CD4-positive, alpha-beta T cell treated with Interleukin-21 for 1 hour (primary cell): ENCODE data around the gene PARD3B.
A peak's percentile ranks its signal among the peaks of the same experiment; 100 is the strongest.

Source experiments
- DNase-seq: peaks from one replicate; pipeline ENCODE4 v3.0.0-alpha.2; 2020

Gene PARD3B

DNA sequence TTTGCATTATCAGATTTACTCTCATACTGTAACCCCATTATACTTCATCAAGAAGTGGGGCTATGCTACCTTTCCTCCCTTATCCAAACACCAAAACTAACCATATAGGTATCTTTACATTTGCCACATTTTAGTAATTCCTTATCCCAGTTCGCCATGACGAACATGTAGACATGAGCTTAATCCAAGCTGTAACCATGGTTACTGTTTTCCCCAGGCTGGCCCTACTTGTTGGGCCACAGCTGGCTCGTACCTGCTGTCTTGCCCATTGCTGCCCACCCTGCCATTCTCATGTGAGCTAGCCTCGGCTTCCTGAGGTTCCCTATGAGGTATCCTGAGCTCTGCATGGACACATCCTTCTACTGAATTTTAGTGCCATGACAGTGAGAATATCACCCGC, 117.7 kb downstream of the PARD3B start:
- no peak for DNase-seq

DNA sequence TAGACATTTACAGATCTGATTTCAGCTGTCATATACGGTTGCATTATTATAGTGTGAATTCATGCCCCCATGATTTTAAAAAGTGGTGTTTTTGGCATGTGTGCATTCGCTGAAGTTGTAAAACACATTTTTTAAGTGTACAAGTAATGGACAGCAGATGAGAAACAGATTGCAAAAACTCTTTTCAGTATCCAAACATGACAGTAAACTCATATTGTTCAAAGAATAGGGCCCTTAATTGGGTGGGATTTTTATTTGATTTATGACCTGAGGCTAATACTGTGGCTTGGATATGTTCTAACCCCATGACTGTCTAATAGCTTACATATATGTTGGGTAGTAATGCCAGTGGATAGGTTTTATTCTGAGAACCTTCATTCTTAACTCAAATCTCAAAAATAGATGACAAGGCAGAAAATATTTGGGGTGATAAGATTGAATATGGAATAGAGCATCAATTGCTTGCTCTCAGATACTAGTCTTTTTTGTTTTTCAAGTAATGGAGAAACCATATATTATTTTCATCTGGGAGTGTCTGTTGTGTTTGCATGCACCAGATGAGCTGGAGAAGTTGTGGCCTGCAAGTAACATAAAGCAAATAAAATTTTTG, 118.6 kb downstream of the PARD3B start:
- DNase-seq = no peak

DNA sequence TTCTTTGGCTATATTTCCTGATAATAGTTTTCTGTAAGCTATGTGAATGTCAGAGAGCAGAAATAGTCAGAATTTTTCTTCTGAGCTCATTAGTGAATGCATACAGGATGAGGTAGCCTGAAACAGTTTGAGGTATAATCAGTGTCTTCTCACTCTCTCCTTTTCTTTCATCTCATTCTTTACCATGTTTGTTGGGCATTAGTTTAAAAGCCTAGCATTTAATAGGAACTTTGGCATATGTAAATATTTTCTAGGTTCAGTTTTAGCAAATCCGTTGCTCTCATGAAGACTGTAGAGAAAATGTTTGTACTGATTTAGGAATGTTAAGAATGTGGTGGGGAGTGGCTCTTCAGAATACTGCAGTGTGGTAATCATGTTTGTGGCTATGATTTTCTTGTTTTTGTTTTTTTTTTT, 119.4 kb downstream of the PARD3B start:
- no peak for DNase-seq

DNA sequence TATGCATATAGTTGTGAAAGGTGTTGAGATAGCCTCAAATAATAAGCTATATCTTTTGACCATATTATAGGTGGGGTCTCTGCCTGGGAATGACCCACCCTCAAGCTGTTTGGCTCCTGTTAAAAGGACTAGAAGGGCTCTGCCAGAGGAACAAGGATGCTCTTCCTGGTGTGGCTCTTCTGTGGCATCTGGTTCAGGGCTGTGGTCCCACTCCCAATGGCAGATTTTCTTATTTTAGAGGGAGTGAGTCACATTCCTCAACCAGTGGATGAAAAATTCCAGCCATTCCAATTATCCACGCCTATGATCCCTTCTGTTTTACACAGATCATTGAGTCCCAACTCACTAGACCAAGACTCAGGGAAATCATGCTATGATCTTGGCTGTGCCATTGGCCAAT, 119.9 kb downstream of the PARD3B start:
- DNase-seq = no peak

DNA sequence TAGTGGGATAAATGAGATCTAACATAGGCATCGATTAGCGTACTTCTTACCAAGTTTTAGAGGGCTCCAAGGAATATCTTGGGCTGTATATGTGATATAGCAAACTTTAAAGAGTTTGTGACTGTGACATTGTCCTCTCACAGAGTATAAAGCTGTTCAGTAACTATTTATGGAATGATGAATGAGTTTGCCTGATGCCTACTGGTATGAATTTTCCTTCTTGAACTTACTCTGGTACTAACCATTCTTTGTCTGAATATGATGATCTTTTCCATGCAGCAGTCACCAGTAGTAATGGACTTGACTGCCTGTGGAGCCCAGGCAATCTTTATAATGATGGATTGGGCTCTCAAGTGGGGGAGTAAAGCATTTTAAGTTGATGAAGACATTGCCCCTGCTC, 120.5 kb downstream of the PARD3B start:
- DNase-seq = no peak

DNA sequence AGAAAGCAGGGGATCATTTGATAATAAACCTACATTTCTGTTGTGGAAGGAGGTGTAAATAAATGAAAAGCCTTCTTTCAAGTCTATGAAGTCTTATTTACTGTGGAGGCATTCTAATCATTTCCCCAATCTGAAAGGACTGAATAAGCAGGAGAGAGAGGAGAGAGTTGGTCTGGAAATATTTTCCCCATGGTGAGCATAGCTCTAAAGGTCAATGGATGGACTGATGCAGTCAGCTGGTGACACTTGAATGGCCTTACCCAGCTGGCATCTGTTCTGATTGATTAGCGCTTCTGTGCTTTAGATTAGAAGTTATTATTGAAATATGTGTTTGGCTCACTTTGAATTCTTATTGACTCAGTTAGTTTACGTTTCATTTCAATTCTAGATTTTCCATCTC, 122.7 kb downstream of the PARD3B start:
- no peak for DNase-seq

GRCh38 chr2:204669382-204669781, 124.1 kb downstream of the PARD3B start:
- no peak for DNase-seq

DNA sequence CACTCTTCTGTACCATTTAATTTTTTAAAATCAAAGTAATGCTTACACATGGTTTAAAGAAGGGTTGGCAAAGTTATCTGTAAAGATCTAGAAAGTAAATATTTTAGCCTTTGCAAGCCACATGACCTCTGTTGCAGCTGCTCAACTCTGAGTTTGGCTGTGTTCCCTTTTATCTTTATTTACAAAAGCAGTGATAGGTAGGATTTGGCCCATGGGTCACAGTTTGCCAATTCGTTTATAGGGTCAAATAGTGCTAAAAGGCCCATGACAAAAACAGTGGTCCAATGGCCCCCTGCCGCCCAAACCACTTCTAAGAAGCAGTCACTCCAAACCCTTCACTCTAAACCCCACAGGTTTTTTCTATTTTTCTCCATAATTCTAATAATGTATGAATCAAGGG, 124.8 kb downstream of the PARD3B start:
- DNase-seq = no peak

GRCh38 chr2:204670756-204671155, 125.5 kb downstream of the PARD3B start:
- no peak for DNase-seq

DNA sequence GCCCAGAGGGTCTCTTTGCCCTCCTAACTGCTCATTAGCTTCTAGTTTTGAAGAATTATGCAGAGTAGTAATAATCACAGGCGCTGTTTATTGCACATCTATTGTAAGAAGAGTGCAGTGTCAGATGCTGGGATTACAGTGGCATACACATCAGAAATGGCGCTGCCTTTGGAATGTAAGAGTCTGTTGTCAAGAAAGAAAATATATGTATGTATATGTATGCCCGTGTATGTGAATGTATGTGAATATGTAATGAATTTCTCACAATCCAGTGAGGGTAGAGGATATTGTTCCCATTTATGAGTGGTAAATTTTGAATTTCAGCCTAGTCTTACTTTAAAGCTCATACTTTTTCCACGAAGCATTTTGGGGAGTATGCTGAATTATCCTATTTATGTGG, 127.5 kb downstream of the PARD3B start:
- DNase-seq = no peak

GRCh38 chr2:204673877-204674276, 128.6 kb downstream of the PARD3B start:
- no peak for DNase-seq

DNA sequence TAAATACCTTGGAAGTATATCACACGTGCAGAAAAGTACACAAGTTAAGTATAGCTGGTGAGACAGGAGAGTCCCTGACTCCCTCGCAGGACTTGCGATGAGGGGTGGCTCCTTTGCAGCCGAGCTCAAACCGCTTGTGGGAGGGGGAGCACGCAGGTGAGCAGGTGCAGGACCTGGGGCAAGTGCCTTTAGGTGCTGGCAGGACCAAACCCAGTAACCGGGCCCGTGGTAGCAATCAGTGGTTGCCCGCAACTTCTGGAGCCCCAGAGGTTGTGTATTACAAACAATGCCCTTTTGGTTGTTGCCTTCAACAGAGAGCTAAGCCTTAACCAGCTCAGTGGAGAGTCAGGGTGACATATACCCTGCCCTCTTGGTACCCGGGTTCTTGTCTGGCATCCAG, 132.8 kb downstream of the PARD3B start:
- no peak for DNase-seq

DNA sequence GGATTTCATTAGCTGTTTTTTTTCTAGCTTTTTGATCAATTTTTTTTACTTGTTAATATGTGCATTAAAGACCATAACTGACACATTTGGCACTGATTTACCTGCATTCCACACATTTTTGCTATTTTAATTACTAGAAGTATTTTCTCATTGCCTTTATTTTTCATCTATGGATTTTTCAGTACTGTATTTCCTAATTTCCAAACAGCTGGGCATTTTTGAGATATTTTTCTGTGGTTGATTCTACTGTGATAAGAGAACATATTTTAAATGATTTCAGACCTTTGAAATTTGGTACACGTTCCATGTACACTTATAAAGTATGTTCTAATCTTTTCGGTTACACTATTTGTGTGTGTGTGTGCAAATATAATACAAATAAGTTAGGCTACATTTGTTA, 135.3 kb downstream of the PARD3B start:
- no peak for DNase-seq

GRCh38 chr2:204681412-204681811, 136.1 kb downstream of the PARD3B start:
- DNase-seq = no peak

DNA sequence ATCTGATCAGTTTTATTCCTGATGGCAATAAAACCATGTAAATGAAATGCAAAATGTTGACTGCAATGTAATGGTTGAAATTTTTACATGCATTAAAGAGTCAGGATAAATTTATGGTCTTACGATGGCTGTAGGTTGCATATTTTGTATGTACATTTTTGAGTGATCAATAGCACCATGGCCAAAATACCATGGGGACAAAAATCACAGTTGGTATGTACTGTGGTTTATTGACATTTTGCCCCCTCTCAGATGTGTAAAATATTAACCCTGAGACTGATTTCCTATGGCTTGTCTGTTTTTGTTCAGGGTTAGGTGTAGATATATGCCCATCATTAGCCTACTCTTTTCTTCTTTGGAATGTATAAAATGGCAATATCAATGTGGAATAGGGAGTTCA, 138.1 kb downstream of the PARD3B start:
- no peak for DNase-seq

DNA sequence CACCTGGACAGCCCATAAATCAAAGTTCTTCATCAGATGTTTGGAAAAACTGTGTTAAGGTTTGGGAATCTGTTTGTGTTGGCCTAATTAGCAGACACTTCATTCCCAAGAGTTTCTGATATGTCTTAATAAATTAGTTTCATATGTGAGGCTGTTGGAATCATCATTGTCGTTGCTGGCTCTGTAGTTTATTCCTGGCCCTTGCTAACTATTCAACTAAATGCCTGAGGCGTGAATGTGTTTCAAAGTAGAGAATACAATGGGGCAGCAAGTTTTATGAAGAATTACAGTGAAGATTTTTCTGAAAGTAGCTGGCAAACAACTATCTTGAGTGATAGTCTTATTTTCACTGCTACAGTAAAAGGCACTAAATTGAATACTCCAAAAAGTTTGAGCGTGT, 141.1 kb downstream of the PARD3B start:
- DNase-seq = no peak

DNA sequence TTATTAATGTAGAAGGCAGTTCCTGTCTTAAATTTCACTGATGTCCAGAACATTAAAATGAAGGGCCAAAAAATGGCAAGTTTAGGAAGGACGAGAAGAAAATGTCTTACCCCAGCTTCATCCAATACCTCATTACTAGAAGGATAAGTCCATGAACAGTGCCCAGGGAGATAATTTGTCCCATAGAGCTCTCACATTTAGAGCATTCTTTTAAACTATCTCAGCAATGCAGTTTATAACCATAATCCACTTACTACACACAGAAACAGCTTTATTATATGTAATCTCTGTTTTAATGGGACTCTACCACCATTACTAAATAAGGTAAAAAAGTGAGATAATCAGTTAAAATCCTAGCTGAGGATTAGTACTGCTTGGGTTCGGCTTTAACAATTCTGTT, 142.5 kb downstream of the PARD3B start:
- no peak for DNase-seq

DNA sequence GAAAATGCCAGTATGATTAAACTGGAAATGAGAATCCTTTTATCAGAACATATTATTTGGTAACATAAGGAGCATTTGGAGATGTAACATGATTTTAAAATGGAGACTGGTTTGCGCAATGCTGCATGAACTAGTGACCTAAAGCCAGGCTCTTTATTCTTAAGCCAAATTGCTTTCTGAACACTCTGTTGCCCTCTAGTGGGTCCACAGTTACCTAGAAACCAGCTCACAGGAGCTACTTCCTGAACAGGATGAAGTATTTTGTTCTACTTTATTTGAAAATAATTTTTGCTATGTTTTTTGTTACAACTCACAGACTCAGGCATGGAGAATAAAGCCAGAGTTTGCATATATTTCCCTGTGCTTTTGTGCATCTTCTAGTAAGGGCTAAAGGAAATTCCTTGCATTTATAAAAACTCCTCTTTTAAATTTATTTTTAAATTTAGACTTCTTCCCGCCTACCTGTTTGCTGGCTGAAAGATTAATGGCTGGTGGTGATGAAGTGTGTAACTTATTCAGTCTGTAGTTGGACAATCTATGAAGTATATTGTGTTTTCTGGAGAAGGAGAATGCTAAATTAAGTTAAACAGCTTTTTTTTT, 146.7 kb downstream of the PARD3B start:
- DNase-seq = peak; percentile 24

DNA sequence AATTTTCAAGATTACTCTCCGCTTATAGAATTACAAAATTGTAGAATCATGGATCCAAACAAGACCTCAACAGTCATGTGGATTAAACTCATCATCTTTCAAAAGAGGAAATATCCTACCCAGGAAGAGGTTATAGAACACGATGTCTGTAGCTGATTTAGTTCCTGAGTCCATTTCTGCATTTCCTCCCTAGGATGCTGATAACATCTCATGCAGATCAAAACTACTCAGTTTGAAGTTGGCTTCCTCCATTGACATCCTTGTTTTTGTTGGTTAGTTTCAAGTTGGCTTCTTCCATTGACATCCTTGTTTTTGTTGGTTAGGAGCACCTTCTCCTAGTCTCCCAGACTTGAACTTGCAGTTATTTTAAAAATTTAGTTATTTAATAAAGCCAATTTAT, 147.5 kb downstream of the PARD3B start:
- no peak for DNase-seq

- no peak for DNase-seq
Observed at GRCh38 chr2:204693262-204693661, 148.0 kb downstream of the PARD3B start.

DNA sequence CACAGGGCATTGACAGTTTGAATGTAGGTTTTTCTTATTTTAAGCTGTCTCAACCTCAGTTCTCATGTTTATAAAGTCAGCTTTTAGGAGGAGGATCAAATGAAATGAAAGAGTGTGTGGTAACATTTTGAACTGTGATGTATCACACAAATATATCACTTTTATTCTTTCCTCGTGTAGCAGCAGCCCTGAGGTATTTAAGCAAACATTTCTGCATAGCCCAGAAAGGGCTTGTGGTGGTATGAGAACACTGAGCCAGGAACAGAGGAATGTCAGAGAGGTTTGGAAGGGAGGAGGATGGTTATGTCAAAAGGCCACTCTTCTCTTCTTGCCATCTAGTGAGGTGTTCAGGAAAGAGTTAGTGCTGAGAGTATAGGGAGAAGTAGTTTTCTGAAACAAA, 150.2 kb downstream of the PARD3B start:
- no peak for DNase-seq

GRCh38 chr2:204696124-204696523, 150.8 kb downstream of the PARD3B start:
- no peak for DNase-seq

GRCh38 chr2:204705243-204705932, 160.1 kb downstream of the PARD3B start:
- no peak for DNase-seq

DNA sequence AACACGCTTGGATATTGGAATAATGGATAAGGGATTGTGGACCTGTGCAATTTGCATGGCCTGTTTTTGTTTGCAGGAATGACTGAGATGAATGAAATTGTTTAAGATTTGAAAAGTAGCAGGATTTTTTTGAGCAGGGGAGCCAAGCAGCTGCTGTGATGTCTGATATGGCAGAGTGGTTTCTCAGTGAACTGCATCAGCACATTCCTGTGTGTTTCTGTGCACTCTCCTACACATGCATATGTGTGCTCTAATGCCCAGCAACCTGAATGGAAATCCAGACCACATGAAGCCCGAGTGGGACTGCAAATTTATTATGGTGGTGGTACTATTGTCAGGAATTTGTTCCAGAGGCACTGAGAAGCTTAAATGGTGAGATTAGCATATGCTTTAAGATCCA, 161.7 kb downstream of the PARD3B start:
- DNase-seq = no peak

- DNase-seq = no peak
Observed at GRCh38 chr2:204713211-204713610, 167.9 kb downstream of the PARD3B start.
